Right atrium auricular region (tissue), 2 donors: Measurements from ENCODE around the gene NINJ1. TPM values are rescaled to one million over a fixed set of nuclear protein-coding genes. Genes with fewer than 3 reads are reported as not detected.

ENCODE experiments used
- DNase-seq: peaks from one replicate; pipeline ENCODE4 v3.0.0-alpha.2; 2019; ENCODE audit warnings: low spot score
- H3K27ac ChIP-seq, 2 donors: fragments of 200-600 bp; sonication (generic); 1 replicate in 1 of 2; 2 replicates in 1 of 2; pipeline ENCODE4 v1.5.1; 2016 to 2019
- H3K27me3 ChIP-seq, 2 donors: fragments of 200-600 bp; sonication (generic); one replicate each; pipeline versions ENCODE4 v1.5.1 to v1.6.0; 2017 to 2019
- H3K36me3 ChIP-seq: fragments of 200-600 bp; sonication (generic); one replicate; pipeline ENCODE4 v1.5.1; 2016
- H3K4me1 ChIP-seq, 2 donors: fragments of 200-600 bp; sonication (generic); one replicate each; pipeline versions ENCODE4 v1.5.1 to v1.6.0; 2017 to 2019
- H3K4me3 ChIP-seq, 2 donors: fragments of 200-600 bp; sonication (generic); 1 replicate in 1 of 2; 2 replicates in 1 of 2; pipeline ENCODE4 v1.5.1; 2017 to 2019; ENCODE audit warnings: mild to moderate bottlenecking in 1 of 2, moderate library complexity in 1 of 2
- H3K9me3 ChIP-seq, 2 donors: fragments of 200-600 bp; sonication (generic); one replicate each; pipeline ENCODE4 v1.5.1; 2019
- CTCF ChIP-seq, 2 donors: fragments of 200-600 bp; sonication (generic); IDR thresholded peaks; one replicate each; pipeline ENCODE4 v1.5.1; 2019; ENCODE audit warnings: antibody characterized with exemption in 2 of 2
- total RNA-seq, 2 donors: library from RNA; depleted of rRNA; stranded (reverse); fragments of >200 nt; gene quantifications; one replicate each; pipeline ENCODE4 v1.1.0, GENCODE V29; 2016

The NINJ1 gene
- total RNA-seq, 2 donors from 2014 or later, result 65.5 to 89.4 TPM

- DNase-seq, result no peak
- no peak for TF ChIP-seq CTCF (IDR thresholded peaks at IDR 0.05)
- Histone ChIP-seq H3K27me3 (no peaks in the 10 kb centered on the region), H3K4me3 (no peak overlapping the region), H3K27ac (peak overlapping the region in 1 of 2 donors; percentile 61), H3K4me1 (peaks cover 0 to 30% of the 10 kb centered on the region in 2 donors), H3K9me3 (no peaks in the 10 kb centered on the region), H3K36me3 (peaks cover 43% of the 10 kb centered on the region)
Observed at GRCh38 chr9:93121316-93122241, 12.5 kb downstream of the NINJ1 start.

GRCh38 chr9:93120846-93121315 is 13.2 kb downstream of the NINJ1 start:
- peaks cover 39% of the 10 kb centered on the region for H3K36me3 ChIP-seq
- H3K27ac ChIP-seq, result peak overlapping the region; percentile 61 to 82
- DNase-seq, result no peak
- H3K27me3 ChIP-seq, result no peaks in the 10 kb centered on the region
- H3K4me3 ChIP-seq, result no peak overlapping the region
- H3K9me3 ChIP-seq, result no peaks in the 10 kb centered on the region
- no peak for TF ChIP-seq CTCF (IDR thresholded peaks at IDR 0.05)
- H3K4me1 ChIP-seq, result peaks cover 0 to 31% of the 10 kb centered on the region in 2 donors

GRCh38 chr9:93119953-93120845 is 13.9 kb downstream of the NINJ1 start:
- TF ChIP-seq CTCF (IDR thresholded peaks at IDR 0.05), result peak; percentile 28 to 48
- peak overlapping the region; percentile 61 to 82 for H3K27ac ChIP-seq
- H3K36me3 ChIP-seq, result peaks cover 33% of the 10 kb centered on the region
- peak; percentile 95 for DNase-seq
- no peaks in the 10 kb centered on the region for H3K9me3 ChIP-seq
- H3K27me3 ChIP-seq, result no peaks in the 10 kb centered on the region
- H3K4me1 ChIP-seq, result peaks cover 0 to 32% of the 10 kb centered on the region in 2 donors
- H3K4me3 ChIP-seq, result no peak overlapping the region

GRCh38 chr9:93119703-93119952 is 14.4 kb downstream of the NINJ1 start:
- no peak for TF ChIP-seq CTCF (IDR thresholded peaks at IDR 0.05)
- no peak overlapping the region for H3K4me3 ChIP-seq
- no peaks in the 10 kb centered on the region for H3K9me3 ChIP-seq
- H3K27me3 ChIP-seq, result no peaks in the 10 kb centered on the region
- peaks cover 0 to 32% of the 10 kb centered on the region in 2 donors for H3K4me1 ChIP-seq
- DNase-seq, result no peak
- peaks cover 30% of the 10 kb centered on the region for H3K36me3 ChIP-seq
- H3K27ac ChIP-seq, result peak overlapping the region; percentile 61 to 76

GRCh38 chr9:93118863-93119702 is 15.0 kb downstream of the NINJ1 start:
- no peak overlapping the region for H3K4me3 ChIP-seq
- peaks cover 0 to 32% of the 10 kb centered on the region in 2 donors for H3K4me1 ChIP-seq
- H3K36me3 ChIP-seq, result peaks cover 24% of the 10 kb centered on the region
- no peaks in the 10 kb centered on the region for H3K9me3 ChIP-seq
- no peak for TF ChIP-seq CTCF (IDR thresholded peaks at IDR 0.05)
- H3K27me3 ChIP-seq, result no peaks in the 10 kb centered on the region
- H3K27ac ChIP-seq, result peak overlapping the region; percentile 61 to 76
- no peak for DNase-seq
